DOHH2 (cell line): ENCODE data around the gene PAQR9.

Experiments used
- H3F3A ChIP-seq: fragments of 200-600 bp; sonication (generic), shearing (Covaris generic); 2 replicates; pipeline ENCODE4 v1.6.0; 2016; ENCODE audit warnings: antibody characterized with exemption, mild to moderate bottlenecking; ENCODE audit not compliant: control insufficient read depth, insufficient read depth
- H3K27ac ChIP-seq: fragments of 200-600 bp; sonication (generic); 2 replicates; pipeline ENCODE4 v1.5.1; 2014; ENCODE audit warnings: low read depth, mild to moderate bottlenecking, low read length, moderate library complexity
- H3K27me3 ChIP-seq: fragments of 200-600 bp; sonication (generic); 2 replicates; pipeline ENCODE4 v1.6.1; 2014; ENCODE audit warnings: mild to moderate bottlenecking, low read length, mixed read lengths; ENCODE audit not compliant: control insufficient read depth
- H3K36me3 ChIP-seq: fragments of 200-600 bp; sonication (generic); 2 replicates; pipeline ENCODE4 v1.6.1; 2014; ENCODE audit warnings: mild to moderate bottlenecking, low read length, moderate library complexity, mixed read lengths; ENCODE audit not compliant: control insufficient read depth
- H3K4me1 ChIP-seq: fragments of 200-600 bp; sonication (generic); 2 replicates; pipeline ENCODE4 v1.6.1; 2014; ENCODE audit warnings: mild to moderate bottlenecking, low read length, mixed read lengths; ENCODE audit not compliant: control insufficient read depth
- H3K4me2 ChIP-seq: fragments of 200-600 bp; sonication (generic); 2 replicates; pipeline ENCODE4 v1.6.0; 2014; ENCODE audit warnings: mild to moderate bottlenecking, low read length, moderate library complexity
- H3K4me3 ChIP-seq: fragments of 200-600 bp; sonication (generic); 2 replicates; pipeline ENCODE4 v1.5.1; 2014; ENCODE audit warnings: mild to moderate bottlenecking, low read length, mixed read lengths
- H3K79me2 ChIP-seq: fragments of 200-600 bp; sonication (generic); 2 replicates; pipeline ENCODE4 v1.6.1; 2014; ENCODE audit warnings: mild to moderate bottlenecking, low read length, mixed read lengths; ENCODE audit not compliant: control insufficient read depth
- H3K9me2 ChIP-seq: fragments of 200-600 bp; sonication (generic); replicated peaks from 2 replicates; pipeline ENCODE4 v1.6.1; 2014; ENCODE audit warnings: mild to moderate bottlenecking, low read length, mixed read lengths; ENCODE audit not compliant: control insufficient read depth
- H3K9me3 ChIP-seq: fragments of 200-600 bp; sonication (generic); 2 replicates; pipeline ENCODE4 v1.6.1; 2014; ENCODE audit warnings: antibody characterized with exemption, low read length, mixed read lengths; ENCODE audit not compliant: control insufficient read depth, insufficient read depth
- H4K20me1 ChIP-seq: fragments of 200-600 bp; sonication (generic); 2 replicates; pipeline ENCODE4 v1.6.0; 2014; ENCODE audit warnings: low read depth, mild to moderate bottlenecking, antibody characterized with exemption, low read length, moderate library complexity; ENCODE audit not compliant: control insufficient read depth, insufficient read depth
- CTCF ChIP-seq: fragments of 200-600 bp; sonication (generic); IDR thresholded peaks from one replicate; pipeline ENCODE4 v1.5.1; 2014; ENCODE audit warnings: antibody characterized with exemption, mild to moderate bottlenecking, low read depth, low read length; ENCODE audit not compliant: poor library complexity, severe bottlenecking
- EZH2phosphoT487 ChIP-seq: fragments of 200-600 bp; sonication (generic); IDR thresholded peaks from 2 replicates; pipeline ENCODE4 v1.6.1; 2017; ENCODE audit warnings: borderline replicate concordance, mild to moderate bottlenecking, antibody characterized with exemption, low read length, moderate library complexity, mixed read lengths

The PAQR9 gene

GRCh38 chr3:142943870-142944269, 19.6 kb downstream of the PAQR9 start:
- Histone ChIP-seq H3K79me2 (no peaks in the 10 kb centered on the region), H3K27ac (no peak overlapping the region), H3F3A (no peaks in the 10 kb centered on the region), H3K4me1 (no peaks in the 10 kb centered on the region), H4K20me1 (no peaks in the 10 kb centered on the region), H3K36me3 (no peaks in the 10 kb centered on the region), H3K27me3 (peaks cover 8% of the 10 kb centered on the region; the same call in 1 of the 2 replicates), H3K9me3 (no peaks in the 10 kb centered on the region), H3K9me2 (no peaks in the 10 kb centered on the region), H3K4me3 (no peak overlapping the region), H3K4me2 (no peak overlapping the region)
- TF ChIP-seq CTCF (no peak), EZH2phosphoT487 (no peak)

- H3K79me2 ChIP-seq = no peaks in the 10 kb centered on the region
- no peaks in the 10 kb centered on the region for H3F3A ChIP-seq
- no peak overlapping the region for H3K4me2 ChIP-seq
- no peaks in the 10 kb centered on the region for H3K36me3 ChIP-seq
- H3K27ac ChIP-seq = no peak overlapping the region
- no peak for TF ChIP-seq EZH2phosphoT487
- no peak for TF ChIP-seq CTCF
- H4K20me1 ChIP-seq = no peaks in the 10 kb centered on the region
- peaks cover 8% of the 10 kb centered on the region; the same call in 1 of the 2 replicates for H3K27me3 ChIP-seq
- no peaks in the 10 kb centered on the region for H3K4me1 ChIP-seq
- no peaks in the 10 kb centered on the region for H3K9me3 ChIP-seq
- H3K9me2 ChIP-seq = no peaks in the 10 kb centered on the region
- no peak overlapping the region for H3K4me3 ChIP-seq
Measured at GRCh38 chr3:142943349-142943748, 20.1 kb downstream of the PAQR9 start.

DNA sequence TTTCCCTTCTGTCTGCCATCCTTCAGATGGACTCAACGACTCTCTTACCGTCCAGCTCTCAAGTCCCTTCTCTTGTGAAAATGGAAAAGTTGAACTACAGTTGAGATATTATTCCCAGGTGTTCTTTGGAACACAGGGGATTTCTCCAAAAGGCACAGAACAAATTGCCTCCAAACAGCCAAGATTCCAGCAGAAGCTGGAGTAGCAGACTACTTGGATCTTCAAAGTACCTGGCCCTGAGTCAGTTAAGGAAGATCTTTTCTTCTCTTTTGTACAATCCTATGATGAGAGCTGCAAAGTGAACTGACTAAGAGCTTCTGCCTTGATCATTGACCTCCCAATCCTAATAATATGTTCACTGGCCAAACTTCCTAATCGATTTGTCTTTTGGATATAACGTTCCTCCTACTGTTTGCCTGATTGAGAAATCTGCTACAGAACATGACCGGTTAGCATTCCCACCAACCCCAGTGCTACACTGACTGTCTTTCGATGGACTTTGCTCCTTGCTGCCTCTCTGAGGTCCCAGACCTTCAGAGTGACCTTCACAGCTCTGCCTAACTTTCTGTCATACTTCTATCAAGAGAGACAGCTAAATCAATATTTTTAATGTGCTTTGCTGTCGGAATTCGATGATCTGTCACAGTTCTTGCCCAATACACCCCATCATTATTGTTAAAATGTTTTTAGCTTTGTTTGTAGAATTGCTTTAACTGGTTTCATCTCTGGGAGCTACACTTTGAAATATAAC, 21.9 kb downstream of the PAQR9 start:
- H3K27me3 ChIP-seq = peaks cover 8% of the 10 kb centered on the region; the same call in 1 of the 2 replicates
- no peaks in the 10 kb centered on the region for H3K9me3 ChIP-seq
- H3F3A ChIP-seq = no peaks in the 10 kb centered on the region
- TF ChIP-seq CTCF = no peak
- TF ChIP-seq EZH2phosphoT487 = no peak
- H3K4me3 ChIP-seq = no peak overlapping the region
- H4K20me1 ChIP-seq = no peaks in the 10 kb centered on the region
- H3K27ac ChIP-seq = no peak overlapping the region
- H3K4me1 ChIP-seq = no peaks in the 10 kb centered on the region
- H3K4me2 ChIP-seq = no peak overlapping the region
- H3K36me3 ChIP-seq = no peaks in the 10 kb centered on the region
- H3K9me2 ChIP-seq = no peaks in the 10 kb centered on the region
- H3K79me2 ChIP-seq = no peaks in the 10 kb centered on the region
